Measurements from ENCODE around the gene METTL25B.

GRCh38 chr1:156751757-156752481, 23.6 kb downstream of the METTL25B start:
- peak; percentile 3 for TF ChIP-seq CTCF (IDR thresholded peaks at IDR 0.05; ENCODE audit: low read depth, low read length, missing input control)
- peak in 1 of 2 donors; percentile 77 for TF ChIP-seq GABPA (IDR thresholded peaks at IDR 0.05 in 1 of 2, conservative IDR thresholded peaks at IDR 0.05 in 1 of 2)
- peak in 1 of 2 donors; percentile 36 for TF ChIP-seq RAD21 (IDR thresholded peaks at IDR 0.05)
- no peak for TF ChIP-seq ZBTB33 (IDR thresholded peaks at IDR 0.05)
- peak in 1 of 2 donors; percentile 50 for TF ChIP-seq EGR1 (IDR thresholded peaks at IDR 0.05; ENCODE audit: low read depth in 2 of 2)
- no peak for TF ChIP-seq FOXA1 (IDR thresholded peaks at IDR 0.05)
- no peak for TF ChIP-seq TAF1 (conservative IDR thresholded peaks at IDR 0.05)
- peak; percentile 69 for TF ChIP-seq MAX (IDR thresholded peaks at IDR 0.05)
- TF ChIP-seq JUND (IDR thresholded peaks at IDR 0.05), result no peak
- TF ChIP-seq HNF4G (IDR thresholded peaks at IDR 0.05), result no peak
- peak; percentile 56 for TF ChIP-seq SP1 (IDR thresholded peaks at IDR 0.05)
- no peak for TF ChIP-seq NR2F2 (IDR thresholded peaks at IDR 0.05)
- TF ChIP-seq RXRA (IDR thresholded peaks at IDR 0.05), result no peak

All from liver (tissue), 3 donors.